LHCN-M2 (cell line): ENCODE data around the gene CLTCL1. TPM values are rescaled to one million over a fixed set of nuclear protein-coding genes. Genes with fewer than 3 reads are reported as not detected.
"Not testable (repeated sequence)": the region's sequence is repeated elsewhere in the genome, so short reads cannot be mapped to it uniquely, and the experiment has no call there.

Experiments used
- DNase-seq: peaks from one replicate; pipeline ENCODE4 v3.0.0-alpha.2; 2012; ENCODE audit warnings: low read depth
- total RNA-seq: library from RNA; depleted of rRNA; stranded (reverse); fragments of >200 nt; gene quantifications from 2 replicates; pipeline ENCODE4 v1.2.3, GENCODE V29; 2014

Gene CLTCL1
- total RNA-seq, 1 experiment from 2014 or later: 17.7 TPM

DNA sequence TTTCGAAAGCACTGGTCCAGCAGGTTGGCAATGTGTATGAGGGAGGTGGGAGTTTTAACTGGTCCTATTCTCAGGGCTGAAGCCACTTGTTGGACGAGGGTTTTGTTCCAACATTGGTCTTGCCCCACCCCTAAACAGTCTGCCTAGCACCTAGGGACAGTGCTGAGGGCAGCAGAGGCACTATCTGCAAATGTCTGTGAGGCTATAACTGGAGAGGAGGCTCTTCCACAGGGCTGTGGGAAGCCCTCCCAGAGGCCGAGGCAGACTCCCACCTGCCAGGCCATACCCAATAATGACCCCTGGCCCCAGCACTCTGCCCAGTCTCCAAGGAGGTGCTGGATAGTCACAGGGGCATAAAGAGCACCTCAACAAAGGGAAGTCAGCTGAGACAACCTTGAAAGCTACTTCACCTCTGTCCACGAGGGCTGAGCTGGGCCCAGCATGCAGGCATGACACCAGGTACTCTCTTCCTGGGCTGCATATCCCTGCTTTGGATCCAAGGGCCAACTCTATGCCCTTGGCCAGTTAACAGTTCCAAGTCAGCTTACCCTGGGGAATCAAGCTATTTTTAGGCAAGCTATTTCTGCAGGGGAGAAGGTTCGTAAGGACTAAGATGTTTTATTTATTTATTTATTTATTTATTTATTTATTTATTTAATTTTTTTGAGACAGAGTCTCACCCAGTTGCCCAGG lies 72.8 kb downstream of the CLTCL1 start:
- no peak for DNase-seq

DNA sequence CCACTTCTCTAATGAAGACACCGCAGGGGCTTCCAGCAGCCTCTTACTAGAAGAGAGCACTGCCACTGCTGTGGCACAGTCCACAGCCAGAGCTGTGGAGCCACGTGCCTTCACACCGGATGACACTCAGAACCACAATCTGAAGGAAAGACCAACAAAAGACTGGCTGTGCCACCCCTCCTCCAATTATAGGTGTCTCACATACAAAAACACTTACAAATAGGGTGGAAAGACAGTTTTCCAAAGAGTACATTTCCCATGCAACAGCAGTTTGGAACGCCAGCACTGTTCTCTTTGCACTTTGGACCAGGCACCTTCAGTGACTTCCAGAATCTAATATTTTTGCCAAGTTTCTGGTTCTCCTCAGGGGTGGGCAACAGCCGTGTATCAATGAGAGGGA lies 74.9 kb downstream of the CLTCL1 start:
- no peak for DNase-seq

- DNase-seq: no peak
Measured at GRCh38 chr22:19215360-19215759, 76.2 kb downstream of the CLTCL1 start.

DNA sequence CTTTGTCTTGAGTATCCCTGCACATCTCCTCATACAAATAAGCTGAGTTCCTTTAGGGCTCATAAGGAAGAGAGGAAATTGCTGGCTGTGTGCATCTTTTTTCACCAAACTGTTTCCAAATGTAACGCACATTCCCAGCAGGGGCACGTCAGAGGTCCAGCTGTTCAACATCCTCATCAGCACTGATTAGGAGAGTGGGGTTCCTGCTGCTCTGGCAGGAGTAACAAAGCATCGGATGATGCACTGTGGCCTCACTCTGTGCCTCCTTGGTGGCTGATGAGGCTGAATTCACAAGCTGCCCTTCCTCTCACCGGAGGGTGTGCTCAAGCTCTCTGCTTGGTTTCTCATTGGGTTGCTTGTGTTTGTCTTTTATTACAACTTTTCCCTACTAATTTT lies 77.4 kb downstream of the CLTCL1 start:
- DNase-seq: no peak

GRCh38 chr22:19213442-19214077 lies 78.0 kb downstream of the CLTCL1 start:
- DNase-seq: no peak

DNA sequence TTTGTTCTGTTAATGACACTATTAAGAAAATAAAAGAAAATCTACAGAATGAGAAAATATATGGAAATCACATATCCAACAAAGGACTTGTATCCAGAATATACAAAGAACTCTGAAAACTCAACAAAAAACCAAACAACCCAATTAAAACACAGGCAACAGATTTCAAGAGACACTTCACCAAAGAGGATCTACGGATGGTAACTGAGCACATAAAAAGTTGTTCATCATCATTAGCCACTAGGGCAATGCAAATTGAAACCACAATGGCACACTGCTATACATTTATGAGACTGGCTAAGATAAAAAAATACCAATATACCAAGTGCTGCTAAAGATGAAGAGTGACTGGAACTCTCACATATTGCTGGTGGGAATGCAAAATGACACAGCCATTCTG lies 78.5 kb downstream of the CLTCL1 start:
- no peak for DNase-seq

GRCh38 chr22:19212302-19212870 lies 79.1 kb downstream of the CLTCL1 start:
- no peak for DNase-seq

GRCh38 chr22:19210188-19210587 lies 81.3 kb downstream of the CLTCL1 start:
- DNase-seq: no peak

DNA sequence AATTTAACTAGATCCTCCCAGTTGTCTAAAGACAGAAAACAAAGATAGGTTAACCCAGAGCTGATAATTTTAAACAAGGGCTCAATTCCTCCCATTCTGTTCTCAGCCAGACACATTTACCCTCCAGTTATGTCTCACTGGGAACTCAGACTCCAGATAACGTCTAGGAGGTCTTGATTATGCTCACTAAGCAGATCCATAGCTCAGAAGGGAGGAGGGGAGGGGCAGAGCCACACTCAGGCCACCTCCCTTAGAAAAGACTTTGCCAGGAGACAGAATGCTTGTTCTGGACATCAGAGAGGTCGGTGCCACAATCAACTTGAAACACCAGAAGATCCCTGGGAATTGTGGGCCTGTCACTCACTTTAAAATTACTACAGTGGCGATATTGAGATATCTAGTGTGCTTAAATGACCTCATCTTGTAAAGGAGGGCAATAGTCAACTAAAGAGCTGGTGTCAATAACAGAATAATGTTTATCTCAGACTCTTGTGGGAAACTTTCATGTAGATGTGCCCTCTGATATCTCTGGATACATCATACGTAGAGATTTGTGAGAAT lies 83.2 kb downstream of the CLTCL1 start:
- DNase-seq: no peak

GRCh38 chr22:19207884-19208283 lies 83.6 kb downstream of the CLTCL1 start:
- DNase-seq: no peak

DNA sequence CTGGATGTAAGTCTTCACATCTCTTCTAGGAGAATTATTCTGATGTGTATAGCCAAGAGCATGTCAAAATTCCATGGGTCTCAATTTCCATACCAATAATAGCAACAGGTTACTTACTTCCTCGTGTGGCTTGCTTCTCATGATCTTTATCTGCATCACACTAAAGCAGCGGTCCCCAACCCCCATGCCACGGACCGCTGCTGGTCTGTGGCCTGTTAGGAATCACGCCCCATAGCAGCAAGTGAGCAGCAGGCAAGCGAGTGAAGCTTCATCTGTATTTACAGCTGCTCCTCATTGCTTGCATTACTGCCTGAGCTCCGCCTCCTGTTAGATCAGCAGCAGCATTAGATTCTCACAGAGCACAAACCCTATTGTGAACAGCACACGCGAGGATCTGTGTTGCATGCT lies 84.1 kb downstream of the CLTCL1 start:
- no peak for DNase-seq

DNA sequence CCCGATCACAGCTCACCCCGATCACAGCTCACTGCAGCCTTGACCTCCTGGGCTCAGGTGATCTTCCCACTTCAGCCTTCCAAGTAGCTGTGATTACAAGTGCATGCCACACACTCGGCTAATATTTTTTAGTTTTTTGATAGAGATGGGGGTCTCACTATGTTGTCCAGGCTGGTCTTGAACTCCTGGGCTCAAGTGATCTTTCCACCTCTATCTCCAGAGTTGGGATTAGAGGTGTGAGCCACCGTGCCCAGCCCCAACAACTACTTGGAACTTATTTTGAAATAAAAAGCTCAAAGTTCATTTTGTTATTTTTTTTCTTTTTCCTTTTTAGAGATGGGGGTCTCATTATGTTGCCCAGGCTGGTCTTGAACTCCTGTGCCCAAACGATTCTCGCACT lies 85.2 kb downstream of the CLTCL1 start:
- DNase-seq: no peak

DNA sequence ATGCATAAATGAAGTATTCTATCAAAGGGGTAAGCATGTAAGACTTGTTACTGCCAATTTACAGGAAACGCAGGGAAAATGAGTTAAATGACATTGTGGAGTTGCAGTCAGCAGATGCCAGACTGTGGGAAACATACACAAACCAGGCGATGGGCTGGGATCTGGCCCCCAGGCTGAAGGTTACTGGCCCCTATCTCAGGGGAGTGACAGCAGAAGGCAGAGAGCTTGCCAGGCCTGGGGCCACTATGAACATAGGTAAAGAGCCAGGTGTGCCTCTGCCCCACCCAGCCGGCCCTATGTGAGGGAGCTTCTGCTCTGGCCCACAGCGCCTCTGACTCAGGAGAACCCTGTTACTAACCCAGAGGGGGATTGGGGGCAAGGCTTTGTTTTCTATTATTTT lies 86.9 kb downstream of the CLTCL1 start:
- DNase-seq: no peak

DNA sequence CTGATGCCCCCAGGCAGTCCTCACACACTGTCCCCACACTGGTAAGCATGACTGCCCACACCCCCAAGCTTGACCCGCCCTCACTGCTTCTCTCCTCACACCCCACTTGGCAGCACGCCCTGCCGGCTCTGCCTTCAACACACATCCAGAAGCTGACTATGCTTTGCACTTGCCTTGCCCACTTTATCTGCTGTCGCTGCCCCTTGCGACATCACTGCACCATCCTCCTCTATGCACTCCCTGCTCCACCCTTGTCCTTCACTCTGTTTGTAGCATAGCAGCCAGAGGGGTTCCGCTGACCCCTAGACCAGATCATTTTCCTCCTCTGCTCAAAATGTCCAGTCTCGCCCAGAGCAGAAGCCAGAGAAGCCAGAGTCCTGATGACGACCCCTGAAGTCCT lies 87.7 kb downstream of the CLTCL1 start:
- DNase-seq: no peak

- DNase-seq: not testable (repeated sequence)
Measured at GRCh38 chr22:19202799-19203186, 88.7 kb downstream of the CLTCL1 start.

- DNase-seq: no peak
Measured at GRCh38 chr22:19201869-19202798, 89.4 kb downstream of the CLTCL1 start.

- DNase-seq: no peak
Measured at GRCh38 chr22:19201130-19201868, 90.2 kb downstream of the CLTCL1 start.

GRCh38 chr22:19199479-19199878 lies 92.0 kb downstream of the CLTCL1 start:
- no peak for DNase-seq

DNA sequence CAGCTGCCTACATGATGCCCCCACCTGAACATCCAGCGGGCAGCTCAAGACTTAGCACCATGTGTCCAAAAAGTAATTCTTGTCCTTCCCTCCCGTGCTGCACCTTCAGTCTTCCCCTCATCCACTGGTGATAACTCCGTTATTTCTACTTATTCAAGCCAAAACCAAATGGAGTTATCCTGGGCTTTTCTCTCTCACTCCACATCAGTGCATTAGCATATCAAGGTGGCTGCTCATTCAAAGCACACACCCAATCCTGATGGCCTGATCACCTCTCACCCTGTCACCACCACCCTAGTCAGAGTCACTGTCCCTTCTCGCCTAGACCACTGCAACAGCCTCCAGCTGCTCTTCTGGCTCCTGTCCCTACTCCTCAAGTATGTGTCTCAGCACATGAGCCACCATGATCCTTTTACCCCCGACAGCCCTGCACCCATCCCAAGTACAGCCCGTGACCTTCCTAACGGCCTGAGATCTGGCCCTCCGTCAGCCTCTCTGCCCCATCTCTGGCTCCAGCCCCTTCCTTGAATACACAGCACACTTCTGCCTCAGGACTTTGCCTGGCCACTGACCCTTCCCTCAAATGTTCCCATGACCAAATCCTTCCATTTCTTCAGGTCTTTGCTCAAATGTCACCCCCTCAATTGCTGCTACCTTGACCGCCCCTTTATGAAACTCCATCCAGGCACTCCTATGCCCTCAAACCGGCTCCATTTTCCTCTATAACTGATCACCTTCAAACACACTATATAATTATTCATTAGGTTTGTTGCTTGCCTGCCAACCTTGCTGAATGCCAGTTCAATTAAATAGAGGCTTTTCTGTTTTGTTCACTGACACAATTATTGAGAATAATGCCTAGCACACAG lies 93.3 kb downstream of the CLTCL1 start:
- DNase-seq: no peak
